Colonic mucosa (tissue), 4 donors: ENCODE measurements around the gene HK3. TPM values are rescaled to one million over a fixed set of nuclear protein-coding genes. Genes with fewer than 3 reads are reported as not detected.

ENCODE experiments used
- DNase-seq: peaks from one replicate; pipeline ENCODE4 v3.0.0-alpha.2; 2020
- H3K27ac ChIP-seq: fragments of 200-600 bp; one replicate; pipeline ENCODE4 v1.8.0; 2021
- H3K27me3 ChIP-seq: fragments of 200-600 bp; one replicate; pipeline ENCODE4 v1.8.0; 2021
- H3K36me3 ChIP-seq: fragments of 200-600 bp; one replicate; pipeline ENCODE4 v1.8.0; 2021
- H3K4me1 ChIP-seq: fragments of 200-600 bp; one replicate; pipeline ENCODE4 v1.8.0; 2021; ENCODE audit warnings: mild to moderate bottlenecking
- H3K4me3 ChIP-seq: fragments of 200-600 bp; one replicate; pipeline ENCODE4 v1.8.0; 2021
- H3K9ac ChIP-seq, 2 donors: one replicate each; pipeline ENCODE4 v1.7.0; 2013; ENCODE audit warnings: control low read depth in 2 of 2, low read depth in 2 of 2, low read length in 2 of 2
- H3K9me3 ChIP-seq: fragments of 200-600 bp; one replicate; pipeline ENCODE4 v1.8.0; 2021
- CTCF ChIP-seq: fragments of 200-600 bp; IDR thresholded peaks from one replicate; pipeline ENCODE4 v1.8.0; 2022; ENCODE audit warnings: antibody characterized with exemption, mild to moderate bottlenecking
- intact Hi-C: fragments of 100-400 bp; cut with DNase I; formaldehyde crosslinking; loops from one replicate; pipeline ENCODE4 v1.14.1; 2022
- total RNA-seq, 2 donors: library from RNA; stranded (reverse); fragmentation: NEBNext Ultra II Directional in 1 of 2; extraction: Animal tissue kit (Norgen Biotek cat#: 25700) in 1 of 2; gene quantifications; one replicate each; pipeline ENCODE4 v1.2.1, GENCODE V29; 2021
- donor health status: healthy.
- donor health status: DM: no; HTN: no; CAD: no.
- donor health status: DM: no; HTN: no; CAD: no.

HK3 gene
- total RNA-seq, 2 donors from 2014 or later = 1.6 to 3.0 TPM

- no peak for TF ChIP-seq CTCF
- Histone ChIP-seq H3K9me3 (no peaks in the 10 kb centered on the region), H3K9ac (no peak overlapping the region), H3K27ac (no peak overlapping the region), H3K4me3 (no peak overlapping the region), H3K36me3 (no peaks in the 10 kb centered on the region), H3K27me3 (peaks cover 4% of the 10 kb centered on the region), H3K4me1 (no peaks in the 10 kb centered on the region)
- intact Hi-C loops = no loop called here
- no peak for DNase-seq
These were observed 20.7 kb downstream of the HK3 start for GRCh38 chr5:176878463-176878862.

GRCh38 chr5:176877793-176878331 lies 21.3 kb downstream of the HK3 start:
- Histone ChIP-seq H3K27ac (no peak overlapping the region), H3K9me3 (no peaks in the 10 kb centered on the region), H3K4me1 (no peaks in the 10 kb centered on the region), H3K36me3 (no peaks in the 10 kb centered on the region), H3K27me3 (peaks cover 4% of the 10 kb centered on the region), H3K9ac (no peak overlapping the region), H3K4me3 (no peak overlapping the region)
- no peak for DNase-seq
- intact Hi-C loops = no loop called here
- TF ChIP-seq CTCF = no peak

GRCh38 chr5:176876506-176877431 lies 22.4 kb downstream of the HK3 start:
- Histone ChIP-seq H3K27ac (no peak overlapping the region), H3K4me1 (no peaks in the 10 kb centered on the region), H3K9me3 (no peaks in the 10 kb centered on the region), H3K36me3 (no peaks in the 10 kb centered on the region), H3K27me3 (peaks cover 4% of the 10 kb centered on the region), H3K4me3 (no peak overlapping the region), H3K9ac (no peak overlapping the region)
- no peak for TF ChIP-seq CTCF
- intact Hi-C loops = no loop called here
- no peak for DNase-seq

- no peak for DNase-seq
- no peaks in the 10 kb centered on the region for H3K4me1 ChIP-seq
- peaks cover 4% of the 10 kb centered on the region for H3K27me3 ChIP-seq
- H3K36me3 ChIP-seq = no peaks in the 10 kb centered on the region
- no peaks in the 10 kb centered on the region for H3K9me3 ChIP-seq
- H3K9ac ChIP-seq = no peak overlapping the region
- TF ChIP-seq CTCF = no peak
- no peak overlapping the region for H3K27ac ChIP-seq
- H3K4me3 ChIP-seq = no peak overlapping the region
- intact Hi-C loops = no loop called here
These were observed 23.2 kb downstream of the HK3 start for GRCh38 chr5:176875783-176876505.

- no peak for TF ChIP-seq CTCF
- H3K27me3 ChIP-seq = peaks cover 4% of the 10 kb centered on the region
- intact Hi-C loops = no loop called here
- H3K27ac ChIP-seq = no peak overlapping the region
- no peak for DNase-seq
- H3K4me3 ChIP-seq = no peak overlapping the region
- no peaks in the 10 kb centered on the region for H3K9me3 ChIP-seq
- no peak overlapping the region for H3K9ac ChIP-seq
- no peaks in the 10 kb centered on the region for H3K4me1 ChIP-seq
- H3K36me3 ChIP-seq = no peaks in the 10 kb centered on the region
These were observed 24.1 kb downstream of the HK3 start for GRCh38 chr5:176875014-176875550.
